ENCODE results near the gene MYB.
"Not testable (repeated sequence)": the region's sequence is repeated elsewhere in the genome, so short reads cannot be mapped to it uniquely, and the experiment has no call there.

MYB gene

GRCh38 chr6:135150481-135150880, 30.6 kb upstream of the MYB start:
- not testable (repeated sequence) for H3K27me3 Mint-ChIP-seq (ENCODE audit: low read depth); H3K27ac Mint-ChIP-seq; DNase-seq (ENCODE audit: low spot score); H3K4me3 Mint-ChIP-seq
- H3K9me3 Mint-ChIP-seq, result peaks cover 32% of the 10 kb centered on the region
- peaks cover 45% of the 10 kb centered on the region for H3K4me1 Mint-ChIP-seq (ENCODE audit: low read depth)
- H3K36me3 Mint-ChIP-seq (ENCODE audit: low read depth), result peaks cover 34% of the 10 kb centered on the region

GRCh38 chr6:135154125-135154524, 27.0 kb upstream of the MYB start:
- H3K4me3 Mint-ChIP-seq; DNase-seq (ENCODE audit: low spot score); H3K27me3 Mint-ChIP-seq (ENCODE audit: low read depth); H3K27ac Mint-ChIP-seq: not testable (repeated sequence)
- peaks cover 32% of the 10 kb centered on the region for H3K9me3 Mint-ChIP-seq
- H3K4me1 Mint-ChIP-seq (ENCODE audit: low read depth), result peaks cover 20% of the 10 kb centered on the region
- H3K36me3 Mint-ChIP-seq (ENCODE audit: low read depth), result peaks cover 30% of the 10 kb centered on the region

- no peaks in the 10 kb centered on the region for H3K27me3 Mint-ChIP-seq (ENCODE audit: low read depth)
- no peak for DNase-seq (ENCODE audit: low spot score)
- H3K4me3 Mint-ChIP-seq, result no peak overlapping the region
- peaks cover 44% of the 10 kb centered on the region for H3K4me1 Mint-ChIP-seq (ENCODE audit: low read depth)
- peaks cover 13% of the 10 kb centered on the region for H3K36me3 Mint-ChIP-seq (ENCODE audit: low read depth)
- H3K27ac Mint-ChIP-seq, result no peak overlapping the region
- H3K9me3 Mint-ChIP-seq, result peaks cover 13% of the 10 kb centered on the region
Observed at GRCh38 chr6:135158397-135158796, 22.7 kb upstream of the MYB start.

- H3K4me3 Mint-ChIP-seq, result no peak overlapping the region
- H3K36me3 Mint-ChIP-seq (ENCODE audit: low read depth), result peaks cover 7% of the 10 kb centered on the region
Observed at GRCh38 chr6:135159531-135159930, 21.6 kb upstream of the MYB start.

GRCh38 chr6:135161411-135162395, 19.4 kb upstream of the MYB start:
- peaks cover 61% of the 10 kb centered on the region for H3K4me1 Mint-ChIP-seq (ENCODE audit: low read depth)
- H3K36me3 Mint-ChIP-seq (ENCODE audit: low read depth), result no peaks in the 10 kb centered on the region
- peak; percentile 42 for DNase-seq (ENCODE audit: low spot score)
- no peaks in the 10 kb centered on the region for H3K9me3 Mint-ChIP-seq
- peak overlapping the region; percentile 80 for H3K27ac Mint-ChIP-seq
- H3K27me3 Mint-ChIP-seq (ENCODE audit: low read depth), result no peaks in the 10 kb centered on the region
- H3K4me3 Mint-ChIP-seq, result peak overlapping the region; percentile 39

More at GRCh38 chr6:135159531-135159930, 21.6 kb upstream of the MYB start:
- no peaks in the 10 kb centered on the region for H3K27me3 Mint-ChIP-seq (ENCODE audit: low read depth)
- peak; percentile 64 for DNase-seq (ENCODE audit: low spot score)
- peak overlapping the region; percentile 33 for H3K27ac Mint-ChIP-seq
- peaks cover 47% of the 10 kb centered on the region for H3K4me1 Mint-ChIP-seq (ENCODE audit: low read depth)
- H3K9me3 Mint-ChIP-seq, result peaks cover 6% of the 10 kb centered on the region

GRCh38 chr6:135162678-135163439, 18.2 kb upstream of the MYB start:
- peak overlapping the region; percentile 80 for H3K27ac Mint-ChIP-seq
- H3K9me3 Mint-ChIP-seq, result no peaks in the 10 kb centered on the region
- H3K36me3 Mint-ChIP-seq (ENCODE audit: low read depth), result no peaks in the 10 kb centered on the region
- DNase-seq (ENCODE audit: low spot score), result no peak
- H3K4me3 Mint-ChIP-seq, result peak overlapping the region; percentile 64
- peaks cover 65% of the 10 kb centered on the region for H3K4me1 Mint-ChIP-seq (ENCODE audit: low read depth)
- H3K27me3 Mint-ChIP-seq (ENCODE audit: low read depth), result no peaks in the 10 kb centered on the region

GRCh38 chr6:135163440-135163738, 17.7 kb upstream of the MYB start:
- Mint-ChIP-seq H3K9me3 (no peaks in the 10 kb centered on the region), H3K4me1 (ENCODE audit: low read depth) (peaks cover 68% of the 10 kb centered on the region), H3K27ac (peak overlapping the region; percentile 80), H3K36me3 (ENCODE audit: low read depth) (no peaks in the 10 kb centered on the region), H3K27me3 (ENCODE audit: low read depth) (no peaks in the 10 kb centered on the region), H3K4me3 (peak overlapping the region; percentile 64)
- DNase-seq (ENCODE audit: low spot score), result peak; percentile 79

GRCh38 chr6:135164387-135164786, 16.7 kb upstream of the MYB start:
- H3K27me3 Mint-ChIP-seq (ENCODE audit: low read depth); H3K36me3 Mint-ChIP-seq (ENCODE audit: low read depth); DNase-seq (ENCODE audit: low spot score); H3K4me3 Mint-ChIP-seq; H3K9me3 Mint-ChIP-seq: not testable (repeated sequence)
- Mint-ChIP-seq H3K27ac (peak overlapping the region; percentile 31), H3K4me1 (ENCODE audit: low read depth) (peaks cover 64% of the 10 kb centered on the region)

GRCh38 chr6:135165031-135165430, 16.1 kb upstream of the MYB start:
- Mint-ChIP-seq H3K9me3 (no peaks in the 10 kb centered on the region), H3K36me3 (ENCODE audit: low read depth) (no peaks in the 10 kb centered on the region), H3K27ac (peak overlapping the region; percentile 1), H3K27me3 (ENCODE audit: low read depth) (no peaks in the 10 kb centered on the region), H3K4me3 (no peak overlapping the region), H3K4me1 (ENCODE audit: low read depth) (peaks cover 63% of the 10 kb centered on the region)
- DNase-seq (ENCODE audit: low spot score), result no peak

- no peaks in the 10 kb centered on the region for H3K27me3 Mint-ChIP-seq (ENCODE audit: low read depth)
- no peak for DNase-seq (ENCODE audit: low spot score)
- H3K36me3 Mint-ChIP-seq (ENCODE audit: low read depth), result no peaks in the 10 kb centered on the region
- peaks cover 64% of the 10 kb centered on the region for H3K4me1 Mint-ChIP-seq (ENCODE audit: low read depth)
- H3K9me3 Mint-ChIP-seq, result no peaks in the 10 kb centered on the region
- H3K4me3 Mint-ChIP-seq, result no peak overlapping the region
- no peak overlapping the region for H3K27ac Mint-ChIP-seq
Observed at GRCh38 chr6:135166515-135166914, 14.6 kb upstream of the MYB start.

GRCh38 chr6:135167617-135168016, 13.5 kb upstream of the MYB start:
- Mint-ChIP-seq H3K9me3 (no peaks in the 10 kb centered on the region), H3K27ac (no peak overlapping the region), H3K36me3 (ENCODE audit: low read depth) (no peaks in the 10 kb centered on the region), H3K4me3 (no peak overlapping the region), H3K4me1 (ENCODE audit: low read depth) (peaks cover 57% of the 10 kb centered on the region), H3K27me3 (ENCODE audit: low read depth) (no peaks in the 10 kb centered on the region)
- no peak for DNase-seq (ENCODE audit: low spot score)

GRCh38 chr6:135168766-135169165, 12.3 kb upstream of the MYB start:
- H3K4me1 Mint-ChIP-seq (ENCODE audit: low read depth), result peaks cover 60% of the 10 kb centered on the region
- no peak for DNase-seq (ENCODE audit: low spot score)
- no peak overlapping the region for H3K4me3 Mint-ChIP-seq
- no peak overlapping the region for H3K27ac Mint-ChIP-seq
- H3K9me3 Mint-ChIP-seq, result no peaks in the 10 kb centered on the region
- H3K27me3 Mint-ChIP-seq (ENCODE audit: low read depth), result no peaks in the 10 kb centered on the region
- H3K36me3 Mint-ChIP-seq (ENCODE audit: low read depth), result no peaks in the 10 kb centered on the region

GRCh38 chr6:135170238-135170637, 10.9 kb upstream of the MYB start:
- Mint-ChIP-seq H3K9me3 (no peaks in the 10 kb centered on the region), H3K4me3 (peak overlapping the region; percentile 37), H3K4me1 (ENCODE audit: low read depth) (peaks cover 55% of the 10 kb centered on the region), H3K27ac (peak overlapping the region; percentile 55), H3K36me3 (ENCODE audit: low read depth) (no peaks in the 10 kb centered on the region), H3K27me3 (ENCODE audit: low read depth) (no peaks in the 10 kb centered on the region)
- no peak for DNase-seq (ENCODE audit: low spot score)

- peak; percentile 54 for DNase-seq (ENCODE audit: low spot score)
- Mint-ChIP-seq H3K4me3 (peak overlapping the region; percentile 37), H3K4me1 (ENCODE audit: low read depth) (peaks cover 51% of the 10 kb centered on the region)
Observed at GRCh38 chr6:135170849-135171248, 10.3 kb upstream of the MYB start.

More at GRCh38 chr6:135170849-135171248, 10.3 kb upstream of the MYB start:
- Mint-ChIP-seq H3K36me3 (ENCODE audit: low read depth) (no peaks in the 10 kb centered on the region), H3K27me3 (ENCODE audit: low read depth) (no peaks in the 10 kb centered on the region), H3K9me3 (no peaks in the 10 kb centered on the region), H3K27ac (peak overlapping the region; percentile 55)

All from T-helper 2 cell treated with Interferon-gamma antibody and Interleukin-4, amounts not matched to agents 5 μg/mL and 100 μg/mL, for 36 hours (primary cell).